HepG2 (cell line): ENCODE data around the gene SYS1. TPM values are rescaled to one million over a fixed set of nuclear protein-coding genes. Genes with fewer than 3 reads are reported as not detected.

Source experiments
- ATAC-seq: fragments of 200-7000 bp; cut with Tn5 transposase; 3 replicates; pipeline ENCODE4 v1.9.1; 2020; ENCODE audit warnings: mild to moderate bottlenecking, moderate library complexity
- BruUV-seq: library from RNA; stranded (reverse); fragments of 400-500 nt; replicated peaks from 2 replicates; lab custom pipeline; 2021; lab: Mats Ljungman, UMichigan
- CTCF ChIA-PET: fragments of 300-600 bp; formaldehyde crosslinking; extraction: SDS; loops from one replicate; lab custom pipeline; 2021; ENCODE audit warnings: low total read pairs, inconsistent platforms, low intra/inter-chr PET ratio; lab: Yijun Ruan, JAX
- POLR2A ChIA-PET: fragments of 350-600 bp; sonication (Branson Sonifier 250); formaldehyde crosslinking; loops from one replicate; lab custom pipeline; 2020; ENCODE audit warnings: antibody characterized with exemption, inconsistent platforms; lab: Yijun Ruan, JAX
- DNase-seq: peaks from one replicate; pipeline ENCODE4 v3.0.0-alpha.2; 2015; ENCODE audit warnings: low spot score
- FAIRE-seq: peaks from 3 replicates; lab custom pipeline; 2011; peaks lifted over from hg19 to GRCh38; lab: Jason Lieb, UNC
- H2AFZ ChIP-seq: one replicate; pipeline ENCODE4 v1.6.1; 2011; ENCODE audit warnings: low read length, inconsistent platforms
- H3K27ac ChIP-seq: fragments of 300-600 bp; 3 replicates; pipeline ENCODE4 v1.8.0; 2011; ENCODE audit warnings: mixed run types, mild to moderate bottlenecking, mixed read lengths, low read length, inconsistent platforms; ENCODE audit not compliant: insufficient read depth; ENCODE audit errors: extremely low read length
- H3K27me3 ChIP-seq, 2 experiments: fragments of 200-600 bp in 1 of 2; 2 replicates in 1 of 2; 3 replicates in 1 of 2; pipeline versions ENCODE4 v1.6.0 to v1.8.0; 2011; ENCODE audit warnings: low read length in 2 of 2, mild to moderate bottlenecking in 2 of 2, moderate library complexity in 2 of 2, inconsistent platforms in 1 of 2; ENCODE audit not compliant: insufficient read depth in 2 of 2, control insufficient read depth in 1 of 2
- H3K36me3 ChIP-seq, 2 experiments: fragments of 200-600 bp in 1 of 2; replicated peaks in 1 of 2; 2 replicates in 1 of 2; 3 replicates in 1 of 2; pipeline versions ENCODE4 v1.5.1 to v1.8.0; 2011; ENCODE audit warnings: low read length in 2 of 2, inconsistent platforms in 1 of 2; ENCODE audit not compliant: insufficient read depth in 2 of 2, control insufficient read depth in 1 of 2
- H3K4me1 ChIP-seq: 2 replicates; pipeline ENCODE4 v1.5.1; 2012; ENCODE audit warnings: low read length, inconsistent platforms; ENCODE audit not compliant: insufficient read depth
- H3K4me2 ChIP-seq: 2 replicates; pipeline ENCODE4 v1.6.0; 2011; ENCODE audit warnings: low read depth, low read length, inconsistent platforms
- H3K4me3 ChIP-seq, 3 experiments: fragments of 200-600 bp in 1 of 3; sonication (generic), shearing (Covaris generic) in 1 of 3; replicated peaks in 1 of 3; 2 replicates each; pipeline ENCODE4 v1.5.1; 2011 to 2016; ENCODE audit warnings: low read length in 3 of 3, inconsistent platforms in 2 of 3, low read depth in 2 of 3, mild to moderate bottlenecking in 2 of 3, control low read depth in 1 of 3, mixed read lengths in 1 of 3; ENCODE audit not compliant: insufficient read depth in 1 of 3
- H3K79me2 ChIP-seq: one replicate; pipeline ENCODE4 v1.6.1; 2011; ENCODE audit warnings: low read length, inconsistent platforms; ENCODE audit not compliant: insufficient read depth
- H3K9ac ChIP-seq: 2 replicates; pipeline ENCODE4 v1.6.0; 2011; ENCODE audit warnings: mild to moderate bottlenecking, low read depth, low read length, inconsistent platforms; ENCODE audit not compliant: insufficient read depth
- H3K9me3 ChIP-seq: 2 replicates; pipeline ENCODE4 v1.5.1; 2012; ENCODE audit warnings: mild to moderate bottlenecking, low read length
- H4K20me1 ChIP-seq: 2 replicates; pipeline ENCODE4 v1.6.0; 2011; ENCODE audit warnings: inconsistent platforms, mild to moderate bottlenecking, low read length, moderate library complexity; ENCODE audit not compliant: insufficient read depth
- KLF13 ChIP-seq: sonication (generic); formaldehyde crosslinking; IDR thresholded peaks from 2 replicates; pipeline ENCODE4 v1.4.0; 2020; ENCODE audit warnings: mild to moderate bottlenecking, missing genetic modification reagents
- PCBP2 ChIP-seq: fragments of 200-400 bp; formaldehyde crosslinking; optimal IDR thresholded peaks from 2 replicates; pipeline ENCODE3; 2018; ENCODE audit warnings: low read length, low read depth; ENCODE audit not compliant: poor library complexity, severe bottlenecking
- WGBS: methylation state at CpG from one replicate; pipeline ENCODE4 v1.1.6; 2017; ENCODE audit warnings: low lambda C conversion rate; 5-methylcytosine and 5-hydroxymethylcytosine counted together
- in situ Hi-C: cut with HindIII; loops from 2 replicates; pipeline ENCODE4 v1.10.0; 2017; ENCODE audit warnings: low pct_unique_long_range_greater_than_20kb; ENCODE audit not compliant: extremely low pct_ligation_motif_present
- intact Hi-C: fragments of 100-400 bp; cut with micrococcal nuclease; formaldehyde crosslinking; loops from one replicate; pipeline ENCODE4 v1.10.0; 2022; ENCODE audit not compliant: unreplicated experiment
- polyA plus RNA-seq, 8 experiments: library from polyadenylated mRNA; depleted of rRNA in 3 of 8; stranded (reverse) in 7 of 8; unstranded in 1 of 8; fragments of >200 nt; fragmentation: Illumina TruSeq in 4 of 8; extraction: Trizol in 4 of 8; gene quantifications; 2 replicates each; pipeline versions ENCODE4 v1.2.1 to v1.2.3, GENCODE V29; 2011 to 2016; ENCODE audit warnings: low read depth in 4 of 8, missing spikeins in 1 of 8, mixed read lengths in 1 of 8; ENCODE audit not compliant: insufficient read depth in 1 of 8
- total RNA-seq, 5 experiments: library from RNA; depleted of rRNA; stranded (reverse); fragments of >200 nt; fragmentation: Illumina TruSeq; extraction: Trizol; gene quantifications; 2 replicates each; pipeline ENCODE4 v1.2.3, GENCODE V29; 2016; ENCODE audit warnings: low read depth in 1 of 5
- TF ChIP-seq, protein P1 (sequence below): sonication (generic); formaldehyde crosslinking; IDR thresholded peaks from 2 replicates; pipeline ENCODE4 v1.9.0; 2021; ENCODE audit warnings: missing genetic modification reagents, borderline replicate concordance
- TF ChIP-seq, protein P2 (sequence below): sonication (generic); formaldehyde crosslinking; IDR thresholded peaks from 2 replicates; pipeline ENCODE4 v1.8.1; 2023; ENCODE audit warnings: missing genetic modification reagents, mild to moderate bottlenecking, borderline replicate concordance

The SYS1 gene
- total and polyA plus RNA-seq, 2 of the 13 experiments (the other 11 are each of a cell fraction or from before 2014, with no cell fraction given), result 38.3 to 65.6 TPM

DNA sequence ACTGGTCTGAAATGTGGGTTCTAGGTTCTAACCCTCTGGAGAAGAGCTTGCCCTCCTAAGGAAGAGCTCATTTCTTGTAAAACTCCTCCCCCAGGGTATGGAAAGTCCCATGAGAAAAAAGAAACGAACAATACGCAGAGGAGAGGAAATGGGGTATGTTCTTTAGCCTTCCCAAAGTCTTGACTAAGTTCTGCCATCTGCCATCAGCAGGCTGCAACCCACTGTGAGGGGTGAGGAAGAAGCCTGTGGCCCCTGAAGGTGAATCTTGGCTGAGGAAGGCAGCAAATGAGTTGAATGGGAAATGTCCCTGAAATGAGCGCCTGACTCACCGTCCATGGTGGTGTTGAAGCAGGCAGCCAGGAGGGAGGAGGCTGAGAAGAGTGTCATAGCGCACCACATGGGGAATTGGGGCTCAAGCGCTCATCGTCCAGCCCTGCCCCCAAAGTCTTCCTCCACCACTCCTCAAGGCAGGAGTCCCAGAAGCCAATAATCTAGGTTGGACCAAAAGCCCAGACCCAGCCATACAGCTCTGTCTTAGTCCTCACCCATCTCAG lies 44.5 kb upstream of the SYS1 start:
- no TSS peak for BruUV-seq
- no peak overlapping the region for H3K4me3 ChIP-seq
- ChIA-PET POLR2A (interaction anchor here (1.4 to 4.3 kb wide), 7 partner anchors 24 to 453 kb away, joined by 4 to 21 read pairs (median 8); partner anchors contain the start of genes PIGT and SYS1), CTCF (interaction anchor here (2.2 to 2.7 kb wide), 3 partner anchors 119 to 168 kb away, joined by 10 to 96 read pairs (median 15); no protein-coding TSS in a partner anchor)
- no peak overlapping the region for H3K27ac ChIP-seq
- intact Hi-C loops (no loop called here), in situ Hi-C loops (loop anchor here (5.0 kb wide), 1 partner anchor 454 kb away; no protein-coding TSS in a partner anchor)
- no peaks in the 10 kb centered on the region for H4K20me1 ChIP-seq
- FAIRE-seq (no peak), ATAC-seq (no peak), DNase-seq (no peak)
- H3K4me2 ChIP-seq, result no peak overlapping the region
- no peaks in the 10 kb centered on the region for H3K79me2 ChIP-seq
- H3K27me3 ChIP-seq, result peaks cover 5 to 31% of the 10 kb centered on the region in 2 experiments; a peak in 4 of 5 replicates
- H3K36me3 ChIP-seq, result no peaks in the 10 kb centered on the region
- no peaks in the 10 kb centered on the region for H3K9me3 ChIP-seq
- peaks cover 2% of the 10 kb centered on the region for H3K4me1 ChIP-seq
- H2AFZ ChIP-seq, result no peak overlapping the region
- no peak overlapping the region for H3K9ac ChIP-seq
- TF ChIP-seq KLF13, result no peak
- TF ChIP-seq, protein P1, sequence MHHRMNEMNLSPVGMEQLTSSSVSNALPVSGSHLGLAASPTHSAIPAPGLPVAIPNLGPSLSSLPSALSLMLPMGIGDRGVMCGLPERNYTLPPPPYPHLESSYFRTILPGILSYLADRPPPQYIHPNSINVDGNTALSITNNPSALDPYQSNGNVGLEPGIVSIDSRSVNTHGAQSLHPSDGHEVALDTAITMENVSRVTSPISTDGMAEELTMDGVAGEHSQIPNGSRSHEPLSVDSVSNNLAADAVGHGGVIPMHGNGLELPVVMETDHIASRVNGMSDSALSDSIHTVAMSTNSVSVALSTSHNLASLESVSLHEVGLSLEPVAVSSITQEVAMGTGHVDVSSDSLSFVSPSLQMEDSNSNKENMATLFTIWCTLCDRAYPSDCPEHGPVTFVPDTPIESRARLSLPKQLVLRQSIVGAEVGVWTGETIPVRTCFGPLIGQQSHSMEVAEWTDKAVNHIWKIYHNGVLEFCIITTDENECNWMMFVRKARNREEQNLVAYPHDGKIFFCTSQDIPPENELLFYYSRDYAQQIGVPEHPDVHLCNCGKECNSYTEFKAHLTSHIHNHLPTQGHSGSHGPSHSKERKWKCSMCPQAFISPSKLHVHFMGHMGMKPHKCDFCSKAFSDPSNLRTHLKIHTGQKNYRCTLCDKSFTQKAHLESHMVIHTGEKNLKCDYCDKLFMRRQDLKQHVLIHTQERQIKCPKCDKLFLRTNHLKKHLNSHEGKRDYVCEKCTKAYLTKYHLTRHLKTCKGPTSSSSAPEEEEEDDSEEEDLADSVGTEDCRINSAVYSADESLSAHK (CRISPR knock-in tag), result no peak
- WGBS, result 27% methylated on average over 7 of the region's 7 CpGs

DNA sequence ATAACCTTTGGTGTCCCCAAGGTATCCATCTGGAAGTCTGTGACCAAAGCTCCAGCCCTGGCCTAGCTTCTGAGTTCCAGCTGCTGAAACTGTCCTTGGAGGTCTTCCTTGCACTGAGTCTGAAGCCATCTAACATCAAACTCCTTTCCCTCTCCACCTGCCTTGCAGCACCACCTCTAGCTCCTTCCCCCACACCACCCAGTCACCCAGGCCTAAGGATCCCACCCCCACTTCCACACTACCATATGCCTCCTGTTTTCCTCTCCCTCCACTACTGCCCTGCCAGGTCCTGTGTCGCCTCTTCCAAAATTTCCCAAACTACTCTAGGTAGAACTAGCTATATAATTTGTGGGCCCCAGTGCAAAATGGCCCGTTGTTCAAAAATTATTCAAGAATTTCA lies 44.0 kb upstream of the SYS1 start:
- DNase-seq, result no peak

More for the DNA sequence above, 44.0 kb upstream of the SYS1 start:
- BruUV-seq, result no TSS peak
- in situ Hi-C loops, result loop anchor here (5.0 kb wide), 1 partner anchor 453 kb away; no protein-coding TSS in a partner anchor
- Histone ChIP-seq H3K9me3 (no peaks in the 10 kb centered on the region), H3K27me3 (peaks cover 5 to 28% of the 10 kb centered on the region in 2 experiments; a peak in 4 of 5 replicates), H3K4me1 (no peaks in the 10 kb centered on the region), H3K9ac (no peak overlapping the region), H3K79me2 (no peaks in the 10 kb centered on the region), H4K20me1 (no peaks in the 10 kb centered on the region), H2AFZ (no peak overlapping the region)
- POLR2A ChIA-PET, result interaction anchor here (1.4 to 4.3 kb wide), 7 partner anchors 23 to 452 kb away, joined by 4 to 21 read pairs (median 8); partner anchors contain the start of genes PIGT and SYS1
- FAIRE-seq (no peak), ATAC-seq (no peak)
- CTCF ChIA-PET, result interaction anchor here (0.8 to 2.7 kb wide), 9 partner anchors 13 to 452 kb away, joined by 3 to 96 read pairs (median 6); partner anchors contain the start of gene RBPJL
- intact Hi-C loops, result loop anchor here (1.0 kb wide), 3 partner anchors 40 to 131 kb away; no protein-coding TSS in a partner anchor
- TF ChIP-seq, protein P2, sequence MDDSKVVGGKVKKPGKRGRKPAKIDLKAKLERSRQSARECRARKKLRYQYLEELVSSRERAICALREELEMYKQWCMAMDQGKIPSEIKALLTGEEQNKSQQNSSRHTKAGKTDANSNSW (CRISPR knock-in tag), result no peak
- TF ChIP-seq PCBP2, result peak; percentile 35
- TF ChIP-seq, all 625 proteins: peak for 1
- Histone ChIP-seq H3K36me3 (no peaks in the 10 kb centered on the region), H3K4me3 (no peak overlapping the region), H3K4me2 (no peak overlapping the region), H3K27ac (no peak overlapping the region)
- WGBS, result 35% methylated on average over 2 of the region's 2 CpGs
